Measurements from ENCODE around the gene KCNB1. TPM values are rescaled to one million over a fixed set of nuclear protein-coding genes. Genes with fewer than 3 reads are reported as not detected.

The KCNB1 gene
- total RNA-seq, 1 donor, result under 0.01 TPM

- H3K4me1 ChIP-seq (ENCODE audit: insufficient read depth, low read length), result peaks cover 19% of the 10 kb centered on the region
- H4K20me1 ChIP-seq (ENCODE audit: insufficient read depth, low read length), result no peaks in the 10 kb centered on the region
- H3K27ac ChIP-seq (ENCODE audit: low read depth, low read length), result no peak overlapping the region
- no peak overlapping the region for H3K4me3 ChIP-seq (ENCODE audit: insufficient read depth, low read length)
- no peaks in the 10 kb centered on the region for H3K27me3 ChIP-seq (ENCODE audit: insufficient read depth, low read length)
- H3K79me2 ChIP-seq (ENCODE audit: insufficient read depth, low read length), result no peaks in the 10 kb centered on the region
- no peak overlapping the region for H2AFZ ChIP-seq (ENCODE audit: low read length)
- no peak for TF ChIP-seq CTCF (IDR thresholded peaks at IDR 0.05; ENCODE audit: extremely low read depth, low read depth, low read length)
- DNase-seq (ENCODE audit: insufficient read length, low spot score, missing footprints), result no peak
- H3K36me3 ChIP-seq (ENCODE audit: insufficient read depth, low read length), result no peaks in the 10 kb centered on the region
- H3K4me2 ChIP-seq (ENCODE audit: insufficient read depth, low read length), result no peak overlapping the region
- no peaks in the 10 kb centered on the region for H3K9me3 ChIP-seq (ENCODE audit: low read depth, low read length)
These were observed 139.2 kb downstream of the KCNB1 start for GRCh38 chr20:49343246-49343645.

DNA sequence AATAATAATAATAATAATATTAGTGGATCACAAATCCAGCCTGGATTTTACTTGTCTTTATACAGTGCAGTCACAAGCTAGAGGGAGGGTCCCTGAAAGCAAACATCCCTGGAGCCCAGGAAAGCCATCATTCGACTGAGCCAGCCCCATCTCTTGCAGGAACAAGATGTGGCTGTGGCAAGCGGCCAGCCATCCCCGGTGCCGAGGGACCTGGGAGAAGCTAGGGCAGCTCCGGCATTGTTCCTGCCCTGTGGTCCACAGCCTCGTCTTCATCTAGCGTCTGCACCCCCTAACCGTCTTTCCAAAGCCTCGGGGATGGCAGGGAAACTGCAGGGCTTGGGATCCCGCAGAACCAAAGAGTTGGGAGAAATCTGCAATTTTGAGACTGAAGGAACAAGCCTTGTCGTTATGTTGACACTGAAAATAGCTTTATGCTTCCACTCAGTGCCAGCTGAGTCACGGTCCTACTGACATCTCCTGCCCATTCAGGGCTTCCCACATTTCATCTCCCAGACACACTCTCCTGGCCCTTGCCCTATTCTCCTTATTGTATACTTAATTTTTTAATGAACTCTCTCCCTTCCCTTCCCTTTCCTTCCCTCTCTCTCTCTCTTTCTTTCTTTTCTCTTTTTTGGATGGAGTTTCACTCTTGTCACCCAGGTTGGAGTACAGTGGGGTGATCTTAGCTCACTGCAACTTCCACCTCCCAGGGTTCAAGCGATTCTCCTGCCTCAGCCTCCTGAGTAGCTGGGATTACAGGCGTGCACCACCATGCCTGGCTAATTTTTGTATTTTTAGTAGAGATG is 142.1 kb downstream of the KCNB1 start:
- Histone ChIP-seq H3K4me2 (ENCODE audit: insufficient read depth, low read length) (peak overlapping the region; percentile 70), H3K4me3 (ENCODE audit: insufficient read depth, low read length) (peak overlapping the region; percentile 45), H3K27ac (ENCODE audit: low read depth, low read length) (no peak overlapping the region)

GRCh38 chr20:49339123-49339522 is 143.3 kb downstream of the KCNB1 start:
- no peak overlapping the region for H3K4me2 ChIP-seq (ENCODE audit: insufficient read depth, low read length)
- H3K27ac ChIP-seq (ENCODE audit: low read depth, low read length), result no peak overlapping the region
- H3K36me3 ChIP-seq (ENCODE audit: insufficient read depth, low read length), result no peaks in the 10 kb centered on the region
- peaks cover 15% of the 10 kb centered on the region for H3K27me3 ChIP-seq (ENCODE audit: insufficient read depth, low read length)
- H3K79me2 ChIP-seq (ENCODE audit: insufficient read depth, low read length), result no peaks in the 10 kb centered on the region
- H3K9me3 ChIP-seq (ENCODE audit: low read depth, low read length), result no peaks in the 10 kb centered on the region
- no peak overlapping the region for H3K4me3 ChIP-seq (ENCODE audit: insufficient read depth, low read length)
- H4K20me1 ChIP-seq (ENCODE audit: insufficient read depth, low read length), result no peaks in the 10 kb centered on the region
- H3K4me1 ChIP-seq (ENCODE audit: insufficient read depth, low read length), result peaks cover 3% of the 10 kb centered on the region
- no peak for DNase-seq (ENCODE audit: insufficient read length, low spot score, missing footprints)
- H2AFZ ChIP-seq (ENCODE audit: low read length), result no peak overlapping the region
- no peak for TF ChIP-seq CTCF (IDR thresholded peaks at IDR 0.05; ENCODE audit: extremely low read depth, low read depth, low read length)

More for the DNA sequence above, 142.1 kb downstream of the KCNB1 start:
- TF ChIP-seq CTCF (IDR thresholded peaks at IDR 0.05; ENCODE audit: extremely low read depth, low read depth, low read length), result no peak
- peaks cover 11% of the 10 kb centered on the region for H3K4me1 ChIP-seq (ENCODE audit: insufficient read depth, low read length)
- no peaks in the 10 kb centered on the region for H3K36me3 ChIP-seq (ENCODE audit: insufficient read depth, low read length)
- H2AFZ ChIP-seq (ENCODE audit: low read length), result peak overlapping the region; percentile 69
- DNase-seq (ENCODE audit: insufficient read length, low spot score, missing footprints), result peak; percentile 84
- no peaks in the 10 kb centered on the region for H3K9me3 ChIP-seq (ENCODE audit: low read depth, low read length)
- H3K27me3 ChIP-seq (ENCODE audit: insufficient read depth, low read length), result peaks cover 15% of the 10 kb centered on the region
- H3K79me2 ChIP-seq (ENCODE audit: insufficient read depth, low read length), result no peaks in the 10 kb centered on the region
- H4K20me1 ChIP-seq (ENCODE audit: insufficient read depth, low read length), result no peaks in the 10 kb centered on the region

GRCh38 chr20:49338061-49338460 is 144.4 kb downstream of the KCNB1 start:
- Histone ChIP-seq H3K79me2 (ENCODE audit: insufficient read depth, low read length) (no peaks in the 10 kb centered on the region), H3K9me3 (ENCODE audit: low read depth, low read length) (no peaks in the 10 kb centered on the region), H3K36me3 (ENCODE audit: insufficient read depth, low read length) (no peaks in the 10 kb centered on the region), H3K4me1 (ENCODE audit: insufficient read depth, low read length) (peaks cover 3% of the 10 kb centered on the region), H3K27ac (ENCODE audit: low read depth, low read length) (no peak overlapping the region), H3K27me3 (ENCODE audit: insufficient read depth, low read length) (peaks cover 21% of the 10 kb centered on the region), H3K4me2 (ENCODE audit: insufficient read depth, low read length) (no peak overlapping the region), H2AFZ (ENCODE audit: low read length) (no peak overlapping the region), H3K4me3 (ENCODE audit: insufficient read depth, low read length) (no peak overlapping the region), H4K20me1 (ENCODE audit: insufficient read depth, low read length) (peaks cover 5% of the 10 kb centered on the region)
- DNase-seq (ENCODE audit: insufficient read length, low spot score, missing footprints), result peak; percentile 21
- no peak for TF ChIP-seq CTCF (IDR thresholded peaks at IDR 0.05; ENCODE audit: extremely low read depth, low read depth, low read length)

Measured in osteoblast (primary cell).